22Rv1 (cell line): ENCODE measurements around the gene EDEM1.

Experiments
- CTCF ChIP-seq: fragments of 450-650 bp; IDR thresholded peaks from 2 replicates; pipeline ENCODE4 v1.5.1; 2017; ENCODE audit warnings: mild to moderate bottlenecking
- ZFX ChIP-seq: fragments of 450-650 bp; IDR thresholded peaks from 2 replicates; pipeline ENCODE4 v1.6.1; 2017; ENCODE audit warnings: antibody characterized with exemption, borderline replicate concordance

GRCh38 chr3:5262507-5262906, 75.0 kb downstream of the EDEM1 start:
- TF ChIP-seq CTCF (no peak), ZFX (no peak)
